Transverse colon (tissue), 3 donors: ENCODE data around the gene WDHD1.
"Not testable (repeated sequence)": the region's sequence is repeated elsewhere in the genome, so short reads cannot be mapped to it uniquely, and the experiment has no call there.

Experiments
- CTCF ChIP-seq, 5 experiments: fragments of 200-600 bp in 3 of 5; fragments of 450-650 bp in 2 of 5; sonication (generic) in 3 of 5; IDR thresholded peaks; 1 replicate in 2 of 5; 2 replicates in 3 of 5; pipeline ENCODE4 v1.5.1; 2016 to 2017; ENCODE audit warnings: antibody characterized with exemption in 5 of 5, inconsistent platforms in 3 of 5, mild to moderate bottlenecking in 2 of 5, moderate library complexity in 1 of 5
- EP300 ChIP-seq: sonication (generic); formaldehyde crosslinking; IDR thresholded peaks from one replicate; pipeline ENCODE4 v1.6.1; 2017; ENCODE audit warnings: antibody characterized with exemption, low read depth
- POLR2A ChIP-seq: fragments of 450-650 bp; IDR thresholded peaks from one replicate; pipeline ENCODE4 v1.6.1; 2016; ENCODE audit warnings: antibody characterized with exemption, mild to moderate bottlenecking, moderate library complexity

GRCh38 chr14:54952803-54953202 is 74.1 kb downstream of the WDHD1 start:
- TF ChIP-seq POLR2A; EP300; CTCF (IDR thresholded peaks at IDR 0.05): not testable (repeated sequence)
